Renal cortex interstitium (tissue), 11 donors: ENCODE data around the gene WNK1. TPM values are rescaled to one million over a fixed set of nuclear protein-coding genes. Genes with fewer than 3 reads are reported as not detected.
"Not testable (repeated sequence)": the region's sequence is repeated elsewhere in the genome, so short reads cannot be mapped to it uniquely, and the experiment has no call there.

Source experiments
- DNase-seq, 11 donors: peaks; one replicate each; pipeline ENCODE4 v3.0.0-alpha.2; 2013; ENCODE audit warnings: low read depth in 9 of 11, low spot score in 4 of 11; ENCODE audit errors: extremely low read depth in 1 of 11
- polyA plus RNA-seq, 3 donors: library from polyadenylated mRNA; unstranded; fragments of 120-200 nt; gene quantifications; one replicate each; pipeline ENCODE4 v1.2.1, GENCODE V29; 2013; ENCODE audit not compliant: insufficient read length in 3 of 3

Gene WNK1
- polyA plus RNA-seq, 3 donors = 97.9 to 123 (median 123) TPM

DNA sequence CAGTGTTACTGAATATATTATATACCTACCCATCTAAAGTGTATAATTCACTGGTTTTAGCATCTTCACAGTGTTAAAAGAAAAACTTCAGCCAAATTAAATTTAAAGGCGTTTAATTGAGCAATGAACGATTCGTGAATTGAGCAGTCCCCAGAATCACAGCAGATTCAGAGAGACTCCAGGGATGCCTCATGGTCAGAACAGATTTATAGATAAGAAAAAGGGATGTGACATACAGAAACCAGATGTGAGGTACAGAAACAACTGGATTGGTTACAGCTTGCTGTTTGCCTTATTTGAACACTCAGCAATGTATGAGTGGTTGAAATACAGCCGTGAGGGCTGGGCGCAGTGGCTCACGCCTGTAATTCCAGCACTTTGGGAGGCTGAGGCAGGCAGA is 84.6 kb downstream of the WNK1 start:
- DNase-seq = no peak

DNA sequence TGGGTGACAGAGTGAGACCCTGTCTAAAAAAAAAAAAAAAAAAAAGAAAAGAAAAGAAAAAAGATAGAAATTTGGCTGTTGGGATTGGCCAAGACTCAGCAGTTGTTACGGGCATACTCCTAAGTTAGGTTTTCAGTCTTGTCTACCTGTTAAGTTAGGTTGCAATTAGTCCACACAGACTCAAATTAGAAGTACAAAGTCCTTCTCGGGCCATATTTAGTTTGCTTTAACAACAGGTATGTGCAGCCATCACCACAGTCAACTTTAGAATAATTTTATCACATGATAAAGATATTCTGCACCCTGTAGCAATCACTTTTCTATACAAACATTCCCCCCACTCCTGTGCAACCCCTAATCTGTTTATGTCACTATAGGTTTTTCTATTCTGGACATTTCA is 85.2 kb downstream of the WNK1 start:
- DNase-seq = no peak

DNA sequence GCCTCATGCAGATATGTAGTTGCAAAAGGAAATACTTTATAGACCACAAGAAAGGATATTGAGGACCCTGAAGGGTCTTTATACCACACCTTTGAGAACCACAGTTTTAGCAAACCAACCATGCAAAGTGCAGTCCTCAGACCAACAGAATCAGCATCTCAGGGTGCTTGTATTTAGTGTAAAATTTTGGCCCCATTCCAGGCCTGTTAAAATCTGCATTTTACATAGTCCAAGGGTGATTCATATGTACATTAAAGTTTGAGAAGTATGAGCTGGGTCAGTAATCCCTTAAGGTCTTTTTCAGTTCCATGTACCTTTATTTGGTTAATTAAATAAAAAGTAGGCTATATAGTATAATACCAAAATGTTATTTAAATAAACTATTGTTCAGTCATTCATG is 91.2 kb downstream of the WNK1 start:
- no peak for DNase-seq

DNA sequence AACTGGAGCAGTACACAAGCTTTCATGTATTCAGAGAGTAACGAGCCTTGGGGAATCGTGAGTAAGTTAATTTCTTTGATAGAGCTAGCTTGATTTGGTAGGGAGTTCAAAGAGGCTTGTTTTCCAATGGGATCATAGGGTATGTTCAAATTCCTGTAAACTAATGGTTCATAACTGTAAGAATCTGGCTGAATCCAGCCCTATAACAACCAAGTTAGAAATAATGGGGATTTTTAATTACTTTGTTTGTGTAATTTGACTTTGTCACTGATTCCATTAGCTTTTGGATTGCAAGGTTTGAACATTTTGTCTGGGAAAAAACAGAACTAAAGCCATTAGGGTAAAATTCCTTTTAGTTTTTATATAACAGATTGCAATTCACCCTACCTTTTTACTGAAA is 94.0 kb downstream of the WNK1 start:
- DNase-seq = peak in 7 of 11 donors; percentile 3 to 18 (median 11)

DNA sequence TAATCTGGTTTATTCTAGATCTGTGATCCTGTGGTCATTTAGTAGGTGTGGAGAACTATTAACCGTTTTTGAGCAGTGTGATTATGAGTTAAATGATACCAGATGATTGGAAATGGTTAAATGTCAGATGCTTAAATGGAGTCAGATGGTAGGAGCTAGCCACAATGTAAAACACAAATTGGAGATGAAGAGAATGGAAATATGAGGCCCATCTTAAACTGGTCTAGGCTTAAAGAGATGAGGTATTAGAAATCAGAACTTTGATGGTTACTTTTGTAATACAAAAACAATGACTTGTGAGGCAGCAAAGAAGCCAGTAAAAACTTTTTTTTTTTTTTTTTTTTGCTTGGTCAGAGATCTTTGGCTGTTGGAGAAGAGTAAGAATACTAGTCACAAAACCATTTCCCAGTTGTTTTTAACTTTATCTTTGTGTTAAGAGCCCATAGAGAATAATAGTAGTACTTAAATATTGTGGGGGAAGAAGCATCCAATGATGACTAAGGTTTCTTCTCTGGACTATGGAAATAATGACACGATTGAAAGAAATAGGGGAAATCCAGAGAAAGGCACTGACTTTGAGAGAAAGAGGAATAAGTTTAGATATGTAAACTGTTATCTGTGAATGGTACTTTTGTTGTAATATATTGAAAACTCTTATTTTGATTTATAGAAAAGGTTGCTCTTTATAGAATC is 95.9 kb downstream of the WNK1 start:
- no peak for DNase-seq

DNA sequence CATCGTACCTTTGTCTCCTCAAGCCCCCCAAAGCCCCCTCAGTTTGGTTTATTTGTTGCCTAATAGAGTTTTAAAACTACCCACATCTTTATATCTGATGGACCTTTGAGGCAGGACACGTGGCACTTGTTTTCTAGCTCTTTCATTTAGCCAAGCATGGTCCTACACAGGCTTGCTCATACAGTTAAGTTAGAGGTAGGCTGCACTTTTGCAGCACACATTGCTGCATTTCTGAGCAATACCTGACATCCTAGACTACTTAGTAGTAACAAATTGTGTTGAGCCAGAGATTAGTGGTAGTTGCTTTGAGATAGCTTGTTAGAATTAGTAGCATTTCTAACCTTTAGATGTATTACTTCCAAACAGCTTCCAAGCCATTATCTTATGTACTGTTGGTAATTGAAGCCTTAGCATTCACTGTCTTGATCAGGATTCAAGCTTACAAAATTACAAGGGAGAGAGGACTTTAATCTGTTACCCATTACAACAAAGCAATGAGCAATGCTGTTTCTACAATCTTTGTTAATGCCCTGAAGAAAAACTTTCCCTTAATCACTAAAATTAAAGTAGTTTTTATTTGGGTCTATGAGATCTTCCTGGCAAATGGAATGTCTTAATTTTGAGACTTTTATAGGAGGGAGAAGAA is 96.6 kb downstream of the WNK1 start:
- DNase-seq = no peak

DNA sequence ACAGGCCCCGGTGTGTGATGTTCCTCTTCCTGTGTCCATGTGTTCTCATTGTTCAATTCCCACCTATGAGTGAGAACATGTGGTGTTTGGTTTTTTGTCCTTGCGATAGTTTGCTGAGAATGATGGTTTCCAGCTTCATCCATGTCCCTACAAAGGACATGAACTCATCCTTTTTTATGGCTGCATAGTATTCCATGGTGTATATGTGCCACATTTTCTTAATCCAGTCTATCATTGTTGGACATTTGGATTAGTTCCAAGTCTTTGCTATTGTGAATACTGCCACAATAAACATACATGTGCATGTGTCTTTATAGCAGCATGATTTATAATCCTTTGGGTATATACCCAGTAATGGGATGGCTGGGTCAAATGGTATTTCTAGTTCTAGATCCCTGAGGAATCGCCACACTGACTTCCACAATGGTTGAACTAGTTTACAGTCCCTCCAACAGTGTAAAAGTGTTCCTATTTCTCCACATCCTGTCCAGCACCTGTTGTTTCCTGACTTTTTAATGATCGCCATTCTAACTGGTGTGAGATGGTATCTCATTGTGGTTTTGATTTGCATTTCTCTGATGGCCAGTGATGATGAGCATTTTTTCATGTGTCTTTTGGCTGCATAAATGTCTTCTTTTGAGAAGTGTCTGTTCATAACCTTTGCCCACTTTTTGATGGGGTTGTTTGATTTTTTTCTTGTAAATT is 97.5 kb downstream of the WNK1 start:
- not testable (repeated sequence) for DNase-seq

DNA sequence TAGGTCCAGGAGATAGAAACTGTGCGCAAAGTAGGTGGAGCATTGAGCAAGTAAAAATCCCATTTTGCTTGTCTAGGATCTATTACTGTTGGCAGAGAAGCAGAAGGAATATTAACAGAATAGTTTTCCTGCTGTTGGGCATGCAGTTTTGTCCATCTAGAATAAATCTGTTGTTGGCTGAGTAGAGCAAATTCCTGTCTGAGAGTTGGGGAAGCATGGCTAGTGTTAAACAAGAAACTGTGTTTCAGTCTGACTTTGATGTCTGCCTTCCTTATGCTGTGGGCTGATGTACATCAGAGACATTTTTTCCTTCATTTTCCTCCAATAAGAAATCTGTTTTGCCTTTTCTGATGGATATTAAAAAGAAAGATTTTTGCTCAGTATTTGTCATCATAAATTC is 99.0 kb downstream of the WNK1 start:
- DNase-seq = no peak

DNA sequence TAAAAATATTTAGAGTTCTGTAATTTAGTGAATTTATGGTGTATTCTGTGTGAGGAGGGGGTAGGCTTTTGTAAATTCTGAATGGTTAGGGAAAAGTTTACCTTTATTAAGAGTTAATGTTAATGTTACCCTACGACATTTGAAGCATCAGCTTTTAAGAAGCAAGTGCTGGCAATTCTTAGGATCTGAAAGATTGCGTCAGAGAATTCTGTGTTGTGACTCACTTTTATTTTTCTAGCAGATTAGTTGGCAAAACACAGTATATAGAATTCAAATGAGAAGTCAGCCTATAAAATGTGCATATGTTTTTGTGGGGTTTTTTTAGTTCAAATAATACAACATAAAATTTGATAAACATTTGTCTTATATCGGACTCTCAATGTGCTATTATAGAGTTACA is 99.5 kb downstream of the WNK1 start:
- DNase-seq = no peak

DNA sequence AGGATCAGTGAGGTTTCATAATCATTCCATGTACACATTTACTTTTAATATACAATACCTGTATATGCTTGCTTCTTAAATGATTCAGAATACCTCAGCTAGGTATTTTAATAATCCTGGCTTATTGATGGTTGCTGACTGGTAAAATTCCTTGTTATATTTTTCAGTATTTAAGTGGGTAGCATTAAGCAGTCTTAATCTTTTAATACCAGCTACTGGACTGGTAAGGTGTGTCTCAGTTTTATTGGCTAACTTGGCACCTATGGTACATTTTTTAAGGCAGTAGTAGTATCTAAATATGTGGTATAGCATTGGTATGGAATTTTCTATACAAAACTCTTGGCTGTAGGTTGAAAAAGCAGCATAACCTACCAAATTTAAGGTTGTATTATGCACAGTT is 100.5 kb downstream of the WNK1 start:
- DNase-seq = no peak

DNA sequence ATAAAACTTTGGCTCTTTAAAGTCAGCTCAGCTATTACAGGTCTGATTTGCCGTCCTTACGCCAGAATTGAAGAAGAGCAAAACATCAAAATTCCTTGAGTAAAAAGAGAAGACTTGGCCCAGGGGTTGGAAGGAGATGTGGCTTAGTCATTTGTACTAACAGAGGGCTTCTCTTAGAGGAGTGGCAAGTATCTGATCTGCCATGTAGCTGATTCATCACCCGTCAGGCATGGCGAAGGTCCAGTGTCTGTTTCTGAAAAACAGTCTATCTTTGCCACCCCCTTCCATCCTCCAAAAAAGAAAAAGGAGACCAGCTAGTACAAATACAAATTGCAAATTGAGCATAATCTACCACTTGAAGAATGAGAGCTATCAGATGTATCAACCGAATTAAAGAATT is 105.2 kb downstream of the WNK1 start:
- DNase-seq = no peak

DNA sequence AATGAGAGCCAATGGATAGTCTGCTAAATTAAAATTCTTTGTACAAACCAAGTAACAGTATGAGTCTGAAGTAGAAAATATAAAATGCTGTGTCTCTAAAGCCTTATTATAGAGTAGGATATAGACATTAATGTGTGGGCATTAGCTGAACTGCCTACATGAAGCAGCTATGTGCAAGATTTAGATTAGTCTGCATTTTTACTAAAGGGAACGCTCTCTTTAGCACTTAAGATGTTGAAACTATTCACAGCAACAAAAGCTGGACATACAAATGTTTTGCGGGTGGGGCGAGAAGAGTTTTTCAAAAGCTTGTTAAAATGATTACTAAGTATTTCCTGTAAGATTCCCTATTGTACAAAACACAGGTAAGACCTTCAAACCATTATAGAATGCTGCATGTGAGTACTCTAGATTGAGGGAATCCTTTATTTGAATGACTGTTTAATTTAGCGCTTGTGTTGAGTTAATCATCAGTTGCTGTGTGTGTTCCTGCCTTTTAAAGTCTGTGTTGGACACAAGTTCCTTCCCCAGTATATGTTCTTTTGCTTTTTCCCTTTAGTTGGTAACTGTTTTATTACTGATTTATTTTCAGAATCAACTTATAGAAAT is 110.0 kb downstream of the WNK1 start:
- no peak for DNase-seq

DNA sequence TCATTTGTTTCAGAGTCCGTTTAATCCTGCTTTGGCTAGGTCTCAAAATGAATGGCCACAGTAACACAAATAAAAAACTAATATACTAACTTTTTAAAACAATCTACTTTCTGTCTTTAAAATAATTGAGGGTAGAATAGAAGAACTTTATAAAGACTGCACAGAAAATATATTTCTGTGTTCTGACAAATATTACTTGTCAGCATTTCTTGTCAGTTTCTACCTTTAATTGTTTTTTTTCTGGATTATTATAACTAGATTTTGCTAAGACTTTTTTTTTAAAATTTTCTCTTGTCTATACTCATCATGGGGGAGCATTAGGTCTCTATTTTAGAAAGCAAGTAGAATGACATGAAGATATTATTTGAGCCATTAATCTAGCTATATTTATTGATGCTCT is 110.9 kb downstream of the WNK1 start:
- DNase-seq = no peak

DNA sequence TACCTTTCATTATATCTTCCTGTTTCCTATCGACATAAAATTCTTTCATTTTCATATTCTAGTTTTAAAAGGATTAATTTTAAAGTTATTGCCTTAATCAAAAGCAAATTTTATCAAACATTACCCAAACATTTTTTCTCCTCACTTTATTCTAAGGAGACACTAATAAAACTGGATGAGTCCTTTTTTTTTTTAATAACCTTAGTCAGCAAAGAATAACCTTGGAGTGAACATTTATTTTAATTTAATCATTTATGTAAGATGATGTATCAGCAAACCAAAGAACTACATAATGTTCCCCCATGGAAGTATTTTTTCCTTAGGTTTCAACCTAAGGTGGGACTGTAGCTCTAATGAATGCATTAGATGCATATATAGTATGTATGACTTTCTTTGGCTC is 113.2 kb downstream of the WNK1 start:
- no peak for DNase-seq

DNA sequence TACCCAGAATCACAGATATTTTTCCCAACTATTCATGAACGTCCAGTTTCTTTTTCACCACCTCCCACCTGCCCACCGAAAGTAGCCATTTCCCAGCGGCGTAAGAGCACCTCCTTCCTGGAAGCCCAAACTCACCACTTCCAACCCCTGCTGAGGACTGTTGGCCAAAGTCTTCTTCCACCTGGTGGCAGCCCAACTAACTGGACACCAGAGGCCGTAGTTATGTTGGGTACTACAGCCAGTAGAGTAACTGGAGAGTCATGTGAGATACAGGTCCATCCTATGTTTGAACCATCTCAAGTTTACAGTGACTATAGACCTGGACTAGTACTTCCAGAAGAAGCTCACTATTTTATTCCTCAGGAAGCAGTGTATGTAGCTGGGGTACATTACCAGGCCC is 115.5 kb downstream of the WNK1 start:
- DNase-seq = no peak

DNA sequence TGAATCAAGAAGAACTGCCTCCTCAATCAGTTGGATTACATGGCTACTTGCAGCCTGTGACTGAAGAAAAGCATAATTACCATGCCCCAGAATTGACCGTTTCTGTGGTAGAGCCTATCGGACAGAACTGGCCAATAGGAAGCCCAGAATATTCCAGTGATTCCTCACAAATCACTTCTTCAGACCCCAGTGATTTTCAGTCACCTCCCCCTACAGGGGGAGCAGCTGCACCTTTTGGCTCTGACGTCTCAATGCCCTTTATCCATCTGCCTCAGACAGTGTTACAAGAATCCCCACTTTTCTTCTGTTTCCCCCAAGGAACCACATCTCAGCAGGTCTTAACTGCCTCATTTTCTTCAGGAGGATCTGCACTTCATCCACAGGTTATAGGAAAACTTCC is 116.3 kb downstream of the WNK1 start:
- no peak for DNase-seq

DNA sequence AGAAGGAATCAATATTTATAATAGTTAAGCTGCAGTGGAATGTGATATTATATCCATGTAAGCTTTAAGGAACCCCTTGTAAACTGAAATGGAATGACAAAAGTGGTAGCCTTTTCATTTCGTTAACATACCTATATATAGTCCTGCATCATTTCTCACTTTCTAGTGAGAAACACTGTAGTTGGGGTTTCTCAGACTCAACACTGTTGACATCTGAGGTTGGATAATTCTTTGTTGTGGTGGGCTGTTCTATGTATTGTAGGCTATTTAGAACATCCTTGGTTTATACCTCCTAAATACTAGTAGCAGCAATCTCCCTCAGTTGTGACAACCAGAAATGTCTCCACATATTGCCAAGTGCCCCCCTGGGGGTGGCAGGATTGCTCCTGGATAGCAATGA is 118.0 kb downstream of the WNK1 start:
- DNase-seq = no peak

DNA sequence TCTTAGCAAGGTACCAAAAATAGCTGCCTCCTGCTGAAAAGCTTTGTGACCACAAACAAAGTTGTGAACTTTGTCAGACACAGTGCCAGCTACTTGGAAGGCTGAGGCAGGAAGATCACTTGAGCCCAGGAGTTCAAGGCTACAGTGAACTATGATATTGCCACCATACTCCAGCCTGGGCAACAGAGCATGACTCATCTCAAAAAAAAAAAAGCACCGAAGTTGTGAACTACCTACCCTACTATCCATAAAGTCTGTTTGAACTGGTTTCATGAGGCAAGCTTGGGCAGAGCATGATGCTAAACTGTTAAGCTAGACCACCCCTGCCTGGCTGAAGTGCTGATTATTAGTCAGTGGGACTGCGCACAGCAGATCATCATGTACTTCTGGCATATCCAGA is 121.6 kb downstream of the WNK1 start:
- no peak for DNase-seq

DNA sequence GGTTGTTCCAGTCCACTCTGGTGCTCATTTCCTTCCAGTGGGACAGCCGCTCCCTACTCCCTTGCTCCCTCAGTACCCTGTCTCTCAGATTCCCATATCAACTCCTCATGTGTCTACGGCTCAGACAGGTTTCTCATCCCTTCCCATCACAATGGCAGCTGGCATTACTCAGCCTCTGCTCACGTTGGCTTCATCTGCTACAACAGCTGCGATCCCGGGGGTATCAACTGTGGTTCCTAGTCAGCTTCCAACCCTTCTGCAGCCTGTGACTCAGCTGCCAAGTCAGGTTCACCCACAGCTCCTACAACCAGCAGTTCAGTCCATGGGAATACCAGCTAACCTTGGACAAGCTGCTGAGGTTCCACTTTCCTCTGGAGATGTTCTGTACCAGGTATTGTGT is 127.3 kb downstream of the WNK1 start:
- no peak for DNase-seq

DNA sequence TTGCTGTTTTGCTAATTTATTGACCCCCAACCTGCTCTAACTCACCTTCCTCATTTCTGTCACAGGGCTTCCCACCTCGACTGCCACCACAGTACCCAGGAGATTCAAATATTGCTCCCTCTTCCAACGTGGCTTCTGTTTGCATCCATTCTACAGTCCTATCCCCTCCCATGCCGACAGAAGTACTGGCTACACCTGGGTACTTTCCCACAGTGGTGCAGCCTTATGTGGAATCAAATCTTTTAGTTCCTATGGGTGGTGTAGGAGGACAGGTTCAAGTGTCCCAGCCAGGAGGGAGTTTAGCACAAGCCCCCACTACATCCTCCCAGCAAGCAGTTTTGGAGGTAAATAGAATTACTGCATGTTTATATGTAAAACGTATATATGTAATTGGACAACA is 128.3 kb downstream of the WNK1 start:
- no peak for DNase-seq
